Subcutaneous abdominal adipose tissue (tissue), 5 donors: Measurements from ENCODE around the gene C14orf132.

ENCODE experiments used
- H3K27ac ChIP-seq: one replicate; pipeline ENCODE4 v1.7.0; 2013; ENCODE audit warnings: low read depth, mild to moderate bottlenecking, inconsistent platforms, low read length, moderate library complexity
- H3K27me3 ChIP-seq, 5 donors: one replicate each; pipeline ENCODE4 v1.7.0; 2013; ENCODE audit warnings: low read length in 5 of 5, inconsistent platforms in 1 of 5; ENCODE audit not compliant: control insufficient read depth in 5 of 5, insufficient read depth in 4 of 5
- H3K36me3 ChIP-seq, 5 donors: one replicate each; pipeline ENCODE4 v1.7.0; 2013; ENCODE audit warnings: low read length in 5 of 5; ENCODE audit not compliant: control insufficient read depth in 5 of 5, insufficient read depth in 5 of 5
- H3K4me1 ChIP-seq, 5 donors: one replicate each; pipeline ENCODE4 v1.7.0; 2013; ENCODE audit warnings: low read length in 5 of 5, mild to moderate bottlenecking in 3 of 5, moderate library complexity in 1 of 5; ENCODE audit not compliant: control insufficient read depth in 5 of 5, insufficient read depth in 5 of 5
- H3K4me3 ChIP-seq, 5 donors: one replicate each; pipeline ENCODE4 v1.7.0; 2013; ENCODE audit warnings: low read length in 5 of 5, low read depth in 1 of 5
- H3K9ac ChIP-seq, 5 donors: one replicate each; pipeline ENCODE4 v1.7.0; 2013; ENCODE audit warnings: low read length in 5 of 5, mild to moderate bottlenecking in 4 of 5, moderate library complexity in 3 of 5
- H3K9me3 ChIP-seq, 5 donors: one replicate each; pipeline ENCODE4 v1.7.0; 2013; ENCODE audit warnings: low read length in 5 of 5; ENCODE audit not compliant: control insufficient read depth in 5 of 5
- donor health status: healthy.
- donor health status: healthy.
- donor health status: healthy.
- donor health status: healthy.
- donor health status: healthy.

Gene C14orf132

DNA sequence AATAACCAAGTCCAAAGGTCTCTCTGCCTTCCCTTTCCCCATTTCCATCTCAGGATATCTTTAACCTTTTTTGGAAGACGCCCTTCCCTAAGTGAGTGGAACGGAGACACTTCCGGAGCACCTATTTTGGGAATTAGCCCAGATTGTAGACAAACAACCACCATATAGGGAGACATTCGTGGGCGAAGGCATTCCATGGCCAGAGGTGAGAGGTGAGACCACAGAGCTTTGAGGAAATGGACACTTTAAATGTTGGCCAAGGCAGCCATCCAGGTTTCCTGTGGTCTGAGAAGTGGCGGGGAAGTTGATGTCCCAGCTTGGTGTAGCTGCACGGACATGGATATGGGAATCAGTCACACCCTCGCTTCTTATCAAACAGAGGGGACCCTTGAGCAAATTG lies 96.1 kb downstream of the C14orf132 start:
- H3K4me3 ChIP-seq = no peak overlapping the region
- H3K27ac ChIP-seq = peak overlapping the region; percentile 4
- peaks cover 0 to 8% (median 0%) of the 10 kb centered on the region in 5 donors for H3K4me1 ChIP-seq
- no peak overlapping the region for H3K9ac ChIP-seq
- no peaks in the 10 kb centered on the region for H3K36me3 ChIP-seq
- peaks cover 0 to 3% (median 0%) of the 10 kb centered on the region in 5 donors for H3K27me3 ChIP-seq
- peaks cover 6 to 16% (median 13%) of the 10 kb centered on the region in 5 donors for H3K9me3 ChIP-seq

DNA sequence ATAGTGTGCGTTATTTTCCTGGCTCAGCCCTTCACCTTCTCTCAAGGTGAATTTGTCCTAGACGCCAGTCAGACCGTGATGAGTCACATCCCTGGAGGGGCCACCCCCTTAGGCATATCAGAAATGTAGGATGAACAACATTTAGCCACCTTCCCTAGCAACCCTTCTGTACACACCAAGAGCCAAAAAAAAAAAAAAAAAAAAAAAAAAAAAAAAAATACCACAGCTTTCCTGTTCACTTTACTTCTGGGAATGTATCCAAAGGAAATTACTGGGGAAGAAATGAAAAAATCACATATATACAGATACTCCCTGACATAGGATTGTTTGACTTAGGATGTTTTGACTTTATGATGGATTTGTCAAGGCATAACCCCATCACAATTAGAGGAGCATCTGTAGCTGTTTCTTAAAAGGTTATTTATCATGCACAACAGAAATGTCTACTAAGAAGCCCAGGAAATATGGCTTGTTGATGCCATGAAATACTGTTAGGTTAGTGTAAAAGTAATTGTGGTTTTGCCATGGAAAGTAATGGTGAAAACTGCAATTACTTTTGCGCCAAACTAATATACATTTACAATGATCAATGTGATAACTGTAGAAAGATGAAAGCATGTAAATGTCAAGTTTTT lies 97.3 kb downstream of the C14orf132 start:
- Histone ChIP-seq H3K27me3 (peaks cover 0 to 3% (median 0%) of the 10 kb centered on the region in 5 donors), H3K9ac (no peak overlapping the region), H3K27ac (peak overlapping the region; percentile 4), H3K36me3 (no peaks in the 10 kb centered on the region), H3K4me3 (no peak overlapping the region), H3K4me1 (peaks cover 0 to 8% (median 0%) of the 10 kb centered on the region in 5 donors), H3K9me3 (peaks cover 6 to 16% (median 13%) of the 10 kb centered on the region in 5 donors)

DNA sequence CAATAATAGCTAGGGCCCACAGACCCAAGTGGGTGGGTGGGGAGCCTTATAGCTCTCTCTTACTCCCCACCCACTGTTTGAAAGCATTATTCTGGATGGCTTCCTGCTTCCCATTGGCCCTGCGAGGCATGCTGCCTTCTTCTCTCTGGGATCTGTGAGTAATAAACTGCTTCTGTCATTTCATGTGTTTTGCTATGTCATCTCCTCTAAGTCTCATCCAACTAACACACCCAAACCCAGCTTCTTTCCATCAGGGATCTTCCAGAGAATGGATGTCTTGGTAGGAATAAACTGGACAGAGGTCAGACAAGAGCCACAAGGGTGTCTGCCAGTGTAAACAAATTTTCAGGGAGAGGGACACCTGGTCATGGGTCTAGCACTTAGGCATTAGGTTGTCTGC lies 99.1 kb downstream of the C14orf132 start:
- H3K27ac ChIP-seq = no peak overlapping the region
- no peaks in the 10 kb centered on the region for H3K36me3 ChIP-seq
- no peaks in the 10 kb centered on the region for H3K27me3 ChIP-seq
- peaks cover 6 to 16% (median 13%) of the 10 kb centered on the region in 5 donors for H3K9me3 ChIP-seq
- no peak overlapping the region for H3K9ac ChIP-seq
- H3K4me3 ChIP-seq = no peak overlapping the region
- H3K4me1 ChIP-seq = peaks cover 0 to 8% (median 0%) of the 10 kb centered on the region in 5 donors

DNA sequence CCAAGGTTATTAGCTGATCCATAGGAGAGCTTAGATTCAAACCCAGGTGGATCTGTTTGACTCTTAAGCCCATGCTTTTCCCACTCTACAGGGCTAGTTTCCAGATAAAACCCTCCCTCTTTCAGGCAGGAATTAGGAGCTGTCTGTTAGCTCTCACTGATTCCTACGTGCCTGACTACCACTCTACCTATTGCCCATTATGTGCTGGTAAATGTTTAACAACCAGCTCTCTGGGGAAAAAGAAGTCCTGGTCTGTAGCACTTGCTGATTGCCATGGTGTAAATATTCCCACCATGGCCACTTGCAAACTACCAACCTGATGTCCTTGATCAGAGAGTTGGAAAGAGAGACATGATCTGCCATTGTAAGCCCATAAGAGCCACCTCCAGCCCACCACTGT lies 100.0 kb downstream of the C14orf132 start:
- Histone ChIP-seq H3K36me3 (no peaks in the 10 kb centered on the region), H3K4me3 (no peak overlapping the region), H3K9ac (no peak overlapping the region), H3K9me3 (peaks cover 6 to 16% (median 13%) of the 10 kb centered on the region in 5 donors), H3K27ac (no peak overlapping the region), H3K27me3 (no peaks in the 10 kb centered on the region), H3K4me1 (peaks cover 0 to 8% (median 0%) of the 10 kb centered on the region in 5 donors)

GRCh38 chr14:96139879-96140278 lies 100.7 kb downstream of the C14orf132 start:
- Histone ChIP-seq H3K27me3 (no peaks in the 10 kb centered on the region), H3K27ac (no peak overlapping the region)

GRCh38 chr14:96140952-96141351 lies 101.8 kb downstream of the C14orf132 start:
- H3K9ac ChIP-seq = no peak overlapping the region
- no peak overlapping the region for H3K27ac ChIP-seq
- H3K27me3 ChIP-seq = no peaks in the 10 kb centered on the region
- no peaks in the 10 kb centered on the region for H3K36me3 ChIP-seq
- H3K4me3 ChIP-seq = no peak overlapping the region
- peaks cover 0 to 11% (median 7%) of the 10 kb centered on the region in 5 donors for H3K4me1 ChIP-seq
- H3K9me3 ChIP-seq = peaks cover 6 to 16% (median 13%) of the 10 kb centered on the region in 5 donors

More at GRCh38 chr14:96139879-96140278, 100.7 kb downstream of the C14orf132 start:
- no peak overlapping the region for H3K4me3 ChIP-seq
- H3K9me3 ChIP-seq = peaks cover 6 to 16% (median 13%) of the 10 kb centered on the region in 5 donors
- H3K9ac ChIP-seq = no peak overlapping the region
- H3K4me1 ChIP-seq = peaks cover 0 to 8% (median 0%) of the 10 kb centered on the region in 5 donors
- no peaks in the 10 kb centered on the region for H3K36me3 ChIP-seq
